HG03558 (cell line): Measurements from ENCODE around the gene TFAM.

Experiments used
- ATAC-seq: cut with Tn5 transposase; IDR thresholded peaks from one replicate; pipeline ENCODE4 v1.9.1; 2021; ENCODE audit warnings: moderate number of reproducible peaks; ENCODE audit not compliant: unreplicated experiment; ENCODE audit errors: extremely low read depth

TFAM gene

DNA sequence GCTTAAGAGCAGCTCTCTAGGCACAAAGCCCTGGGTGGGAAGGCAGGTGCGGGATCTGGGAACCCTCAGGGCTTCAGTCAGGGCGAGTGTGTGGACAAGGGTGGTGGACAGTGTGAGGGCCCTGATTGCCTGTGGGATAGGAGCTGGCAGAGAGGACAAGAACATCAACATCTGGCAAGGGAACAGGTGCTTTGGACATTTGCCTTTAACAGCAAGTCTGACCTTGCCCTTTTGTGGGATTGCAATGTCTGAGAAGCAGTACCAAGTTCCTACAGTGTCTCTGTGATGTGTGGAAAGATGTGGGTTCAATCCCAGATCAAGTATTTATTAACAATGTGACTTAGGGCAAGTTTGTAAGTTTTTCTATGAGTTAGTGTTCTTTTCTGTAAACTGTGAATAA lies 46.7 kb downstream of the TFAM start:
- ATAC-seq = no peak

DNA sequence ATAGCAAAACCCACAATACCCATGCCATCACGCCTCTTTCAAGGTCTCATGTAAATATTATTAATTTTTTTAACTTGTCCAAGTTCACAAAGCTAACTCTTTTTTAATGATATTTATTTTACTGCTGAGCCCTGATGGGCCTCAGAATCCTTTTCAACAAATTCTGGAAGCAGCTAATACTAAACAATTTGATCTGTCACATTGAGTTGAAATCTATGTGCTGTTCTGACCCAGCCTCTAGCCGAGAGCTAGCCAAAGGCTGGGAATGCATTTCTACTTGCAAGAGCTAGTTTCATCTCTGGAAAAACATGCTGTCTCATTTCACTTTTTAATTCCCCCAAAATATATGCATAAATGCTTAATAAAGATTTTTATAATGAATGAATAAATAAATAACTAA lies 47.9 kb downstream of the TFAM start:
- ATAC-seq = no peak

DNA sequence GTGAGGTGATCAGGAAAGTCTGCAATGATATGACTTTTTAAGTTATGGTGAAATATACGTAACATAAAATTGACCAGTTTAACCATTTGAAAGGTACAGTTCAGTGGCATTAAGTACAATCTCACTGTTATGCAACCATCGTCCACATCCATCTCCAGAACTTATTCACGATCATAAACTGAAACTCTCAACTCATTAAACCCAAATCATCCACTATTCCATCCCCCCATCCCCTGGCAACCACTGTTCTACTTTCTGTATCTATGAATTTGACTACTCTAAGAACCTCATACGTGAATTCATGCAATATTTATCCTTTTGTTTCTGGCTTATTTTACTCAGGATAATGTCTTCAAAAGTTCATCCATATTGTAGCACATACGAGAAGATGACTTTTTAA lies 48.4 kb downstream of the TFAM start:
- ATAC-seq = no peak

DNA sequence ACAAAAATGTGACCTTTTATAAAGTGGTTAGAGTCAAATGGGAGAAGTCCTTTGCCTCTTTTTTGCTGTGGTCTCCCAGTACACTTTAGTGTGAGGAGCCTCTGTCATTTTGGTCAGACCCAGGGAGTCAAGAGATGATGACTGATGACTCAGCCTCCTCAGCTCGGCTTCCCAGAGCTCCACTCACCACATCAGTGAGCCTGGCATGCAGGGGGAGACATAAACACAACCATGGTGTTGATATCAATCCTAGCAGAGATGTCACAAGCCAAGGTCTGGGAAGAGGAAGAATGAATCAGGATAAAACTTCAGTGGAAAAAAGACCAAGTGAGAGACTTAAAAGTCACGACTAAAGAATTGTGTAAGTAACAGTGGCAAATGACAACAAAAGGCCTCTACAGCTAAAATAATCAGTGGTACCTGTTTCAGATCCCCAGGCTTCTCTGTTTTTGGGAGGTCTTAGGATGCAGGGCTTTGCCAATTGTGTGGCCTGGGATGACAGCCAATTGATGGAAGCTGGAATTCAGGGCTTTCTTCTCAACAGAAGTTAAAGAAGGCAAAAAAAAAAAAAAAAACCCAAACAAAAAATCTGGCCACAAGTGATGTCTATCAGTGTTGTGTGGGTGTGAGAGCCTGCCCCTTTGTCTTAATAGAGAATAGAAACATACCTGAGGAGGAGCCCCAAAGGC lies 50.2 kb downstream of the TFAM start:
- ATAC-seq = no peak

DNA sequence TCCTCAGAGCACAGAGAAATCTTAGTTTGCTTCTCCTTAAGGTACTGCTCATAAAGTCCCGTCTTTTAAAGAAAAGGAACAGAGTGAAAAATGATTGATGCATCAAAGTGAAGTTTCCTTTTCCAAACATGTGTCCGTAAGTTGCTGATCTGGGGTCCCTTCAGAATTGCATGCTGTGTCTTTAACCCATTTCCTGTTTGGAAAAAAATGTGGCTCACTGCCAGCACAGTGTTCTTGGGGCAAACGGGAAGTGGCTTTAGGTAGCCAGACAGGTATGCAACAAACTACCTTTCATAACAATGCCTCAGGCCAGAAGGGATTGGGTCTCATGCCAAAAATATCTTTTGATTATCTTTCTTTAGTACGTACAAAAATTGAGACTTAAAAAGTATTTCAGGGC lies 50.9 kb downstream of the TFAM start:
- no peak for ATAC-seq

DNA sequence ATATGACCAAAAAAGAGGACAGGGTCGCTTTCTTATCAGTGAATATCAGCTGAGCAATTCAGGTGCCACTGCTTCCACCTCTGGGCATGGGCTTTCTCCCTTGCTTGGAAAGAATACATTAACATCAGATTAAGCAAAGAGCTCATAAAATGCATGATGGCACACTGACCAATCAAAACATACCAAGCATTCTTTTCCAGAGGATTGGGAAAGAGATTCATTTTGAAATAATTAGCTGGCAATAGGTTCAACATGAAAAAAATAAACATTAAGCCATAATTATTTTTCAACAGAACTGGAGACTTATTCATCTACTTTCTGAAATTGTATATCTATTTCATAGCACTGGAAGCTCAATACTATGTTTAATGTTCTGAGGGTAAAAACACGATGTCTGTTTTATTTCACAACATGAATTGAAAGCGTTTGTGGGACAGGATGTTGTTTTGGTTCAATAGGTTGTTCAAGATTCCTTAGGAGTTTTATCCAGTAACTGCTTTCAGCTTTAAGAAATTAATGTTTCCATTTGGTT lies 53.2 kb downstream of the TFAM start:
- no peak for ATAC-seq

DNA sequence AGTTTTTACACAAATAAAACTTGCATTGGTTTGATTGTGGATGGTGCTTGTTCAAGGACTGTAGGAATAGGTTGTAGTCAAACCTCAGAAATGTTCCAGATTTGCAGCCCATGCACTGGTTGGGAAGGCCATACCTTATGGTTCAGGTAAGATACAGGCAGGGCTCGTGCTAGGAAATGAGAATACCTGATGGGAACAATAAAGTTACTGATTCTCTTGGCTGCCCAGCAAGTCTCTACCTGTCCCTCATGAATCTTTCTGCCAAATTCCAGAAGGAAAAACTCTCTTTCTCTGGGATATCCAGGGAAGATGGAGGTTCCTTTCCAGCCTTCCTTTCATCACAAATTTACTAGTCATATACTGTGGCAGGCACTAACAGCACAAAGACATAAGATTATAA lies 53.8 kb downstream of the TFAM start:
- ATAC-seq = no peak

DNA sequence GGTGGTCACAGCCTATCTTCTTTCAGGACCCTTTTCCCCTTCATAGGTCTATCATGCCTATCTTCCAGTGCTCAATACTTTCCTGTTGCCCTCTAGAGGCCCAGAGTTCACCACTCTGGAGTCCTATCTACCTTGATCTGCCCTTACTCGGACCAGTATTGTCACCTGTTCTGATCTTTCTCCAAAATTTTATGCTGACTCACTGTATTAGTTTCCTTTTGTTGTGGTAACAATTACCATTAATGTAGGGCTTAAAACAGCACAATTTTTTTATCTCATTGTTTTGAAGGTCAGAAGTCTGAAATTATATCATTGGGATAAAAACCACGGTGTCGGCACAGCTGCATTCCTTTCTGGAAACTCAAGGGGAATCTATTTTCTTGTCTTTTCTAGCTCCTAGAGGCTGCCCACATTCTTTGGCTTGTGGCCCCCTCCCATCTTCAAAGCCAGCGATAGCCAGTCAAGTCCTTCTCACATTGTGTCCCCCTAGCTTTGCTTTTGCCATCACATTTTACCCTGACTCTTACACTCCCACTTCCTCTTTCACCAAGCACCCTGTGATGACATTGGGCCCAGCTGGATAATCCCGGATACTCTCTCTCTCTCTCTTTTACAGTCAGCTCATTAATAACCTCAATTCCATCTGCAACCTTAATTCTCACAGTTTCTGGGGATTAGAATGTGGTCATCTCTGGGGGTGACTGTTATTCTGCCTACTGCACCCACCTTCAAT lies 54.6 kb downstream of the TFAM start:
- ATAC-seq = no peak

DNA sequence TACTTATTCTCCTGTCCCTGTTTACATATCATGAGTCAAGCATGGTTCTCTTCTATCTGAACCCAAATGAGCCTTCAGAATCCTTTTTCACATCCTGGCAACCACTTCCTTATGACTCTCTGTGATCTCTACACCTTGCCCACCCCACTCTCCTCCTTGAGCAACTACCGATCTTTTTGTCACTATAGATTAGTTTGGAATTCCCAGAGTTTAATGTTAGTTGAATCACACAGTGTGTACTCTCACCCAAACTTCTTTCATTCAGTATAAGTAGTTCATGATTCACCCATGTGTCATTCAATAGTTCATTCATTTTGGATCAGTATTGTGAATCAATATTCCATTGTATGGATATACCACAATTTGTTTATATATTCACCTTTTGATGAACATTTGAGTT lies 55.3 kb downstream of the TFAM start:
- no peak for ATAC-seq

DNA sequence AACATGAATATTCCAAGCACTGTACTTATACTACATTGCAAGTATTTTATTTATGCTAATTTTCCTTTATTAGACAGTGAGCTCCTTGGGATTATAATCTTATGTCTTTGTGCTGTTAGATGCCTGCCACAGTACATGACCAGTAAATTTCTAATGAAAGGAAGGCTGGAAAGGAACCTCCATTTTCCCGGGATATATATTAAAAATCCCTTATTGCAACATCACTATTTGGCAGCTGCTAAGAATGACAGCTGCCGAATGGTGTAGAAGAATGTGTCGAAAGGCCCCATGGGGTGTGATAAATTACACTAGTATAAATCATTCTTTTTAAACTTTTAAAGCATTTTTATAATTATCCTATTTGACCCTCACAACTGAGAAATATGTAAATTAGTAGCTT lies 59.1 kb downstream of the TFAM start:
- ATAC-seq = no peak

DNA sequence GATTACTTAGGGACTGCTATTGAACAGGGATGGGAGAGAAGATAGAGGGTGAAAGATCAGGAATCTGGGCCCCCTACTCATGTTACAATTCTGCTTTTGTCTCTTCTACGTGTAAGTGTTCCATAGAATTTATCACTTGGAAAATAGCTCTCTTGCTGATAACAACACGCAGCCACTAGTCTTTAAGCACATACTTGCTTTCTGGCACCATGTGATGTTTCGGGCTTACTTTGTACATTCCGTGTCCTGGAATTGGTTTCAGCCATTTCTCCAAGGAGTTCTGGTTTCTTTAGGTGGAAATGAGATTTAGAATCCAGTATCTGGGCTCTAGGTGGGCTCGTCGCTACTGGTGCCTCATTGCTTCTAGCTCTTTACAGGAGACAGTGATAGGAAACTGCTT lies 59.7 kb downstream of the TFAM start:
- ATAC-seq = no peak

DNA sequence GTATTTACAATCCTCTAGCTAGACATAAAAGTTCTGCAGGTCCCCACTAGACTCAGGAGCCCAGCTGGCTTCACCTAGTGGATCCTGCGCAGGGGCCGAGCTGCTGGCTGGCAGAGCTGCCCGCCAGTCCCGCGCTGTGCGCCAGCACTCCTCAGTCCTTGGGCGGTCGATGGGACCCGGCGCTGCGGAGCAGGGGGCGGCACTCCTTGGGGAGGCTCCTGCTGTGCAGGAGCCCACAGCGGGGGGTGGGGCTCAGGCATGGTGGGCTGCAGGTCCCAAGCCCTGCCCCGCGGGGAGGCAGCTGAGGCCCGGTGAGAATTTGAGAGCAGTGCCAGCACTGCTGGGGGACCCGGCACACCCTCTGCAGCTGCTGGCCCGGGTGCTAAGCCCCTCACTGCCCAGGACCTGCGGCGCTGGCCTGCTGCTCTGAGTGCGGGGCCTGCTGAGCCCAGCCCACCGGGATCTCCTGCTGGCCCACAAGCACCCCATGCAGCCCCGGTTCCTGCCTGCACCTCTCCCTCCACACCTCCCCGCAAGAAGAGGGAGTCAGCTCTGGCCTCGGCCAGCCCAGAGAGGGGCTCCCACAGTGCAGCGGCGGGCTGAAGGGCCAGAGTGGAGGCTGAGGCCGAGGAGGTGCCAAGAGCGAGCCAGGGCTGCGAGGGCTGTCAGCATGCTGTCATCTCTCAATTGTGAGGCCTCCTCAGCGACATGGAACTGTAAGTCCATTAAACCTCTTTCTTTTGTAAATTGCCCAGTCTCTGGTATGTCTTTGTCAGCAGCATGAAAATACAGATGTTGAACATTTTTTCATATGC lies 63.1 kb downstream of the TFAM start:
- no peak for ATAC-seq
